Kidney epithelial cell (primary cell): ENCODE measurements around the gene SH3BP2. TPM values are rescaled to one million over a fixed set of nuclear protein-coding genes. Genes with fewer than 3 reads are reported as not detected.
"Not testable (repeated sequence)": the region's sequence is repeated elsewhere in the genome, so short reads cannot be mapped to it uniquely, and the experiment has no call there.

ENCODE experiments used
- DNase-seq: peaks from one replicate; pipeline ENCODE4 v3.0.0-alpha.2; 2010; ENCODE audit warnings: low read depth
- H3K27me3 ChIP-seq: 2 replicates; pipeline ENCODE4 v1.6.0; 2011; ENCODE audit warnings: low read length; ENCODE audit not compliant: control insufficient read depth, insufficient read depth
- H3K36me3 ChIP-seq: 2 replicates; pipeline ENCODE4 v1.5.1; 2011; ENCODE audit warnings: low read length; ENCODE audit not compliant: control insufficient read depth, insufficient read depth
- H3K4me3 ChIP-seq: 2 replicates; pipeline ENCODE4 v1.5.1; 2011; ENCODE audit warnings: low read depth, mild to moderate bottlenecking, control low read depth, low read length
- total RNA-seq: library from RNA; depleted of rRNA; stranded (reverse); fragments of >200 nt; gene quantifications from 2 replicates; pipeline ENCODE4 v1.2.3, GENCODE V29; 2015
- TF ChIP-seq, protein P1 (sequence below): IDR thresholded peaks from 2 replicates; pipeline ENCODE4 v1.5.1; 2011; ENCODE audit warnings: mild to moderate bottlenecking, moderate library complexity, low read length, control low read depth, inconsistent platforms; ENCODE audit not compliant: insufficient read depth, poor library complexity, severe bottlenecking

Gene SH3BP2
- total RNA-seq, 1 donor from 2014 or later = 62.7 TPM

DNA sequence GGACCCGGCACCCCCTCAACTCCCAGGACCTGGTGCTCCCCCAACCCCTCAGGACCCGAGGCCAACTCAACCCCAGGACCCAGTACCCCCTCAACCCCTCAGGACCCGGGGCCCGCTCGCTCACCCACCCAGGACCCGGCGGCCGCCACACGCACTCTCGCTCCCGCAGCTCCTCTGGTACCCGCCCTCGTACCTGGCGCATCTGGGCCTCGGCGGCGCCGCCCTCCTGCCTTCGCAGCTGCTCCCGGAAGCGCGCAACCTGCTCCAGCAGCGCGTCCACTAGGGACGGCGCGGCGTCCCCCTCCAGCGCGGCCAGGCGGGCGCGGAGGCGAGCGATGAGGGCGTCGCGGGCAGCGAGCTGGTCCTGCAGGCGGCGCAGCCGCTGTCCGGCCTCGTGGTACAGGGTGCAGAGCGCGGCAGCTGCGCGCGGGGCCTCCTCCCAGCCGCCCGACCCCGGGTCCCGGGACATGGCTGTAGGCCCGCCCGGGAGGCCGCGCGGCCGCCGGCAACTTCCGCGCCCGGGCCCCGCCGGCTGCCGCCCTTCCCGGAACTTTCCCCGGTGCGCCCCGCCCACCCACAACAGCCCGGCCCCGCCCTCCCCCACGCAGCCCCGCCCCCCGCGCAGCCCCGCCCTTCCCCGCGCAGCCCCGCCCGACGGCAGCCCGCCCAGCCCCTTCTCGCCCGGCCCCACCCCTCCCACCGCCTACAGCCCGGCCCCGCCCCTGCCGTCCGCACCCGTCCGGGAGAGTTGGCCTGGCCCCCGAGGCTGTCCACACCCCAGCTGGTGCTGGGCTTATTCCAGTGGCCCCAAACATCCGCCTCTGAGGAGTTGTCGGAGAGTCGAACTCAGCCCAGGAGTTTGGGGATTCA, 36.8 kb upstream of the SH3BP2 start, which contains the start of gene TNIP2:
TNIP2 (minus strand) TSS at position 516 of the 870 bp plus-strand sequence; CDS start at position 469, 47 bp downstream.
- Histone ChIP-seq H3K27me3 (no peaks in the 10 kb centered on the region), H3K4me3 (peak within 1 kb of the TSS; percentile 83), H3K36me3 (no peaks in the 10 kb centered on the region)
- peak; percentile 19 for DNase-seq
- TF ChIP-seq, protein P1, sequence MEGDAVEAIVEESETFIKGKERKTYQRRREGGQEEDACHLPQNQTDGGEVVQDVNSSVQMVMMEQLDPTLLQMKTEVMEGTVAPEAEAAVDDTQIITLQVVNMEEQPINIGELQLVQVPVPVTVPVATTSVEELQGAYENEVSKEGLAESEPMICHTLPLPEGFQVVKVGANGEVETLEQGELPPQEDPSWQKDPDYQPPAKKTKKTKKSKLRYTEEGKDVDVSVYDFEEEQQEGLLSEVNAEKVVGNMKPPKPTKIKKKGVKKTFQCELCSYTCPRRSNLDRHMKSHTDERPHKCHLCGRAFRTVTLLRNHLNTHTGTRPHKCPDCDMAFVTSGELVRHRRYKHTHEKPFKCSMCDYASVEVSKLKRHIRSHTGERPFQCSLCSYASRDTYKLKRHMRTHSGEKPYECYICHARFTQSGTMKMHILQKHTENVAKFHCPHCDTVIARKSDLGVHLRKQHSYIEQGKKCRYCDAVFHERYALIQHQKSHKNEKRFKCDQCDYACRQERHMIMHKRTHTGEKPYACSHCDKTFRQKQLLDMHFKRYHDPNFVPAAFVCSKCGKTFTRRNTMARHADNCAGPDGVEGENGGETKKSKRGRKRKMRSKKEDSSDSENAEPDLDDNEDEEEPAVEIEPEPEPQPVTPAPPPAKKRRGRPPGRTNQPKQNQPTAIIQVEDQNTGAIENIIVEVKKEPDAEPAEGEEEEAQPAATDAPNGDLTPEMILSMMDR = no peak

DNA sequence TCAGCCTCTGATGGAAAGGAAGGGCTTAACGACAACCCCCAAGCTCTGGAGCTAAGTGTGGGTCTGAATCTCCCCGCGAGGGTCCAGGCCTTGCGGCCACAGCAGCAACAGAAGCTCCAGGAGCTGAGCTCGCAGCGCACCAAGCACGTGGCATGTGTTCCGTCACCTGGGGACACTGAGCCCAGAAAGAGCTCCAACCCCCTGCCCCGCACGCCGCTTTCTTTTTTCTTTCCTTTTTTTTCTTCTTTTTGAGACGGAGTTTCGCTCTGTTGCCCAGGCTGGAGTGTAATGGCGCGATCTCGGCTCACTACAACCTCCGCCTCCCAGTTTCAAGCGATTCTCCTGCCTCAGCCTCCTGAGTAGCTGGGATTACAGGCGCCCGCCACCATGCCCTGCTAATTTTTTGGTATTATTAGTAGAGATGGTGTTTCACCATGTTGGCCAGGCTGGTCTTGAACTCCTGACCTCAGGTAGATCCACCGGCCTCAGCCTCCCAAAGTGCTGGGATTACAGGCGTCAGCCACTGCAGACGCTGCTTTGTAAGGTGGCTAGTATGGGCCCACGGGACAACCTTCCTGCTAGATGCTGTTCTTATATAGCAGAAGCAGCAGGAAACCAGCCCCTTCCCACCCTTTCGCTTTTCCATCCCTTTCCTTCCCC, 36.1 kb upstream of the SH3BP2 start:
- Histone ChIP-seq H3K4me3 (peak overlapping the region; percentile 15), H3K27me3 (no peaks in the 10 kb centered on the region), H3K36me3 (no peaks in the 10 kb centered on the region)
- TF ChIP-seq, protein P1 = no peak
- DNase-seq = no peak

DNA sequence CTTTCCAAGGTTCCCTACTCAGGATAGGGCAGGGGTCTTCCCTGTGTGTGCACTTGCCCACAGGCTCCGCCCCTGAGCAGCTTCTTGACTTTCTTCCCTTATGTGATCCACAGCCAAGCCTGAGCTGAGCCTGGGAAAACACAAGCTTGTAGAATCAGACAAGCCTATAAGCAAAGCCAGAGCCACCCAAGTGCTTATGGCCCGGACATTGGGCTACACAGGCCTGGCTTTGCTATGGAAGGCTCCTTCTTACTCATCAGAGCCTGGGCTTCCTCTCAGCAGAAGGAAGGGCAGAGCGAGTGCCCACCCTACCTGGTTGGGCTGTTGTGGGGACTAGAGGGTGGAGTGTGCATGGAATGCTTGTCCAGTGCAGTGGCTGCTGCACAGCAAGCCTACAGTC, 35.5 kb upstream of the SH3BP2 start:
- H3K36me3 ChIP-seq = no peaks in the 10 kb centered on the region
- no peak for DNase-seq
- TF ChIP-seq, protein P1 = no peak
- H3K4me3 ChIP-seq = no peak overlapping the region
- H3K27me3 ChIP-seq = no peaks in the 10 kb centered on the region

DNA sequence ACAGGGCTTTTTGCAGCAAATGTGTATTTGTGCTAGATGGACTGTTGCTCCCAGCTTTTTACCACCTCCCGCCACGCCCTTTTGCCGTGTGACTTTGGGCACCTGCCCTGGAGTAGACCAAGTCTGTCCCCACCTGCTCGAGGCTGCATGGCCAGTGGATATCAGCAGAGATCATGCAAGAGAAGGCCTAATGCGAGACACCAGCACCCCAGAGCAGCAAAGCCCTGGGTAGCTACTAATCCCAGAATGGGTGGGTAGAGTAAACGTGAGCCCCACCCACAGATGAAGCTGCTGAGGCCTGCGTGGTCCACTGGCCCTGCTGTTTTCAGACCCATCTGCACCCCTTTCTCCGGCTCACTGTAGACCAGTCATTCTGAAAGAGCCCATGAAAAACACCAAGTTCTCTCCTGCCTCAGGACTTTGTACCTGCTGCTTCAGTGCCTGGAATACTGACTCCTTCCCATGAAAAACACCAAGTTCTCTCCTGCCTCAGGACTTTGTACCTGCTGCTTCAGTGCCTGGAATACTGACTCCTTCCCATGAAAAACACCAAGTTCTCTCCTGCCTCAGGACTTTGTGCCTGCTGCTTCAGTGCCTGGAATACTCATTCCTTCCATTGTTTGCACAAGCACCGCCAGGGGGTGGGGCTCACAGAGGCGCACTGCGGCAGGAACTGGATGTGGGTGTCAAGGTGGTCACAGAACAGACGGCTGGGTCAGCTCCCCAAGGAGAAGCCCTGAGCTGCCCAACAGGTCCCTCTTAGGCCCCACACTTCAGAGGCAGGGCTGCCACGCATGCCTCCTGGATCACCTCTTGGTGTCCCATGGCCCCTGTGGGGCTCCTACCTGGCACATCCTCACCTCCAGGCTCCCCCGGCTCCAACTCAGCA, 31.6 kb upstream of the SH3BP2 start:
- Histone ChIP-seq H3K4me3 (no peak overlapping the region), H3K36me3 (no peaks in the 10 kb centered on the region), H3K27me3 (no peaks in the 10 kb centered on the region)
- TF ChIP-seq, protein P1 = no peak
- DNase-seq = no peak

DNA sequence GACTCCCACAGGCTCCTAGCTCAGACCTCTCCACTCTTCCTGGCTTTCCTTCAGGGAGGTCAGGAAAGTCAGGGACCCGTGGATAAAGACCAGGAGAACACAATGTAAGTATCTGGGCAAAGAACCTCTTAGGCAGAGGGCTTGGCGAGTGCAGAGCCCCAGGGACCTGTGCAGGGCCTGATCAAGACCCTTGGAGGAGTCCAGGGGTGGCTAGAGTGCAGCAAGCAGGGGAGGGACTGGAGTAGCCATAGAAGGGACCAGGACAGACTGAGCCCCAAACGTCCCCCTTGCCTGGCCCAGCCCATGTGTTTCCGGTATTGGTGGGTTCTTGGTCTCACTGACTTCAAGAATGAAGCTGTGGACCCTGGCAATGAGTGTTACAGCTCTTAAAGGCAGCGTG, 30.8 kb upstream of the SH3BP2 start:
- no peaks in the 10 kb centered on the region for H3K27me3 ChIP-seq
- TF ChIP-seq, protein P1 = no peak

DNA sequence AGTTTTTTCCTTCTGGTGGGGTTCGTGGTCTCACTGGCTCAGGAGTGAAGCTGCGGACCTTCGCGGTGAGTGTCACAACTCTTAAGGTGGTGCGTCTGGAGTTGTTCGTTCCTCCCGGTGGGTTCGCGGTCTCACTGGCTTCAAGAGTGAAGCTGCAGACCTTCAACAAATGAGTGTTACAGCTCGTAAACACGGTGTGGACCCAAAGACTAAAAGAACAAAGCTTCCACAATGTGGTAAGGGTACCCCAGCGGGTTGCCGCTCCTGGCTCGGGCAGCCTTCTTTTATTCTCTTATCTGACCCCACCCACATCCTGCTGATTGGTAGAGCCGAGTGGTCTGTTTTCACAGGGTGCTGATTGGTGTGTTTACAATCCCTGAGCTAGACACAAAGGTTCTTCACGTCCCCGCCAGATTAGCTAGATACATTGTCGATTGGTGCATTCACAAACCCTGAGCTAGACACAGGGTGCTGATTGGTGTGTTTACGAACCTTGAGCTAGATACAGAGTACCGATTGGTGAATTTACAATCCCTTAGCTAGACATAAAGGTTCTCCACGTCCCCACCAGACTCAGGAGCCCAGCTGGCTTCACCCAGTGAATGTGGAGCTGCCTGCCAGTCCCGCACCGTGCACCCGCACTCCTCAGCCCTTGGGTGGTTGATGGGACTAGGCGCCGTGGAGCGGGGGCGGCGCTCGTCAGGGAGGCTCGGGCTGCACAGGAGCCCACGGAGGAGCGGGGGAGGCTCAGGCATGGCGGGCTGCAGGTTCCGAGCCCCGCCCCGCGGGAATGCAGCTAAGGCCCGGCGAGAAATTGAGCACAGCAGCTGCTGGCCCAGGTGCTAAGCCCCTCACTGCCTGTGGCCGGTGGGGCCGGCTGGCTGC, 30.2 kb upstream of the SH3BP2 start:
- not testable (repeated sequence) for H3K4me3 ChIP-seq, H3K27me3 ChIP-seq, H3K36me3 ChIP-seq, DNase-seq

More for the DNA sequence above, 30.8 kb upstream of the SH3BP2 start:
- no peak for DNase-seq
- H3K4me3 ChIP-seq = no peak overlapping the region
- H3K36me3 ChIP-seq = no peaks in the 10 kb centered on the region
